Erythroblast (primary cell): ENCODE measurements around the gene ZNF385A.

Experiments
- GATA1 ChIP-seq: IDR thresholded peaks from 2 replicates; pipeline ENCODE4 v1.6.1; 2011; ENCODE audit warnings: low read depth, mild to moderate bottlenecking, control low read depth, low read length, moderate library complexity
- POLR2A ChIP-seq: IDR thresholded peaks from 2 replicates; pipeline ENCODE4 v1.6.1; 2011; ENCODE audit warnings: mild to moderate bottlenecking, low read length

DNA sequence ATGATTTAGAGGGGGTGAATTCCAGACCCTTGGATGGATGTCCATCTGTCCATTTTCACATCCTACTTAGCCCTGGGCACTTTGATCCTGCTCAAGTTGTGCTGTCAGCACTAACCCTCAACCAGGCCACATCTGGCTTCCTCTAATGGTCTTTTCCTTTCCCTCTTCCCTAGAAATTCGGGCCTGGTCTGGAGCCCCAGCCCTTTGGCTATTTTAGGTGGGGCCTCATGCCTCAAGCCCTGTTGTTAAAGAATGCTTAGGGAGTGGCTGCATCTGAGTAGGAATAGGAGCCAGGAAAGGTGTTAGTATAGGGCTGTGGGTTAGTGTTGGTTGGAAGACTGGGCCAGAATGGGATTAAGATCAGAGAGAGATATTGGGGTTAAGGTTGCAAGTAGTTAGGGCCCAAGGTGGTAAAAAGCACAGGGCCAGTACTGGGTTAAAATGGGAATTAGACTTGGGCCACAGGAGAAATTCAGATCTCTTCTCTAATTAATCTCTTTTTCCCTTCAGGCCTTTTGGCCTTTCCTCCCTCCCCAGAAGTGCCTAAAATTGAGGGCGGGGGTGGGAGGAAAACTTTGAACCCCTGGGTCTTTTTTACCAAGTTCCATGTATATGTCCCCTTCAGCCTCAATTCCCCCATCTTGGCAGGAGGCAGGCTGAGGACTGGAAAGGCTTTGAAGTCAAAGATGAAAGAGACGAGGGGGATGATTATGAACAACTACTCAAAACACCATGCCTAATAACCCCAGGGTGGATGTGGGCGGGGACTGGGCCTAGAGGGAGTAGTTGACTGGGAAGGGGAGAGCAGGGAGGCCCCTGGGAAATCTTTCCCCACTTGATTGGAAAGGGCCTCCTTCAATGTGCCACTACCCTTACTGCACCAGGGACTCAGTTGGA, 4.0 kb upstream of the ZNF385A start:
- no peak for TF ChIP-seq POLR2A
- TF ChIP-seq GATA1 = no peak
